IPS-NIHi7 (cell line): ENCODE data around the gene STYXL1.

Experiments
- DNase-seq: peaks from one replicate; pipeline ENCODE4 v3.0.0; 2012; ENCODE audit warnings: mixed read lengths; ENCODE audit errors: extremely low spot score

STYXL1 gene

GRCh38 chr7:75955331-75955955 is 92.4 kb downstream of the STYXL1 start:
- no peak for DNase-seq

GRCh38 chr7:75953931-75954330 is 93.9 kb downstream of the STYXL1 start:
- DNase-seq, result no peak

- DNase-seq, result no peak
Measured at GRCh38 chr7:75953431-75953830, 94.4 kb downstream of the STYXL1 start.

GRCh38 chr7:75951506-75951905 is 96.3 kb downstream of the STYXL1 start:
- DNase-seq, result no peak

- DNase-seq, result no peak
Measured at GRCh38 chr7:75950111-75950681, 97.6 kb downstream of the STYXL1 start.

GRCh38 chr7:75948179-75948578 is 99.6 kb downstream of the STYXL1 start:
- DNase-seq, result no peak
